Amygdala (tissue), 56 donors: Measurements from ENCODE around the gene RASGRP3.

Source experiments
- DNase-seq, 56 donors: peaks; one replicate each; lab custom pipeline; 2025; lab: John Stamatoyannopoulos, UW

The RASGRP3 gene

DNA sequence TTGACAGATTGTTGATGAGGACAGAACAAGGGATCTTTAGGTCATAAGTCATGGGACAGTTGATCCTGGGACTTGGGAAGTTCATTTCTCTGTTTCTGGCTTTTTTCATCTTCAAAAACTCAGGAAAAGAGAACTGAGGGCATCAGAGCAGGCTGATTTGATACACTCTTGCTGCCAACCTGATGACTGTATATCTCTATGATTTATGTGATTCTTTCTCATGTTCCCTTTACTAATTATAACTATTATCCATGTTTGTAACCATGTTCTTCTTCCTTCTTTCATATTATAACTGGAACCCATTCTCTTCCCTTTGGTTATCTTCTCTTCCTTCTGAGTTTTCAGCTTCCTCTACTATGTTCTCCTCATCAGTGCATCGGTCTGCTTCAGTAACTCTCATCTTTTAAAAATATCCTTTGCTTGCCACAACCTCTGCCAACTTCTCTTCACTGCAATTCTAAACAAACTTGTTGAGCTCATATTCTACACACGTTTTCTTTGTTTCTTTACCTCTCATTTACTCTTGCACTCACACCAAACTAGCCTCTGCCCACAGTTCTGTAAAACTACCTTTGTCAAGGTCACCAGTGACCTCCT lies 13.5 kb downstream of the RASGRP3 start:
- DNase-seq: no peak

DNA sequence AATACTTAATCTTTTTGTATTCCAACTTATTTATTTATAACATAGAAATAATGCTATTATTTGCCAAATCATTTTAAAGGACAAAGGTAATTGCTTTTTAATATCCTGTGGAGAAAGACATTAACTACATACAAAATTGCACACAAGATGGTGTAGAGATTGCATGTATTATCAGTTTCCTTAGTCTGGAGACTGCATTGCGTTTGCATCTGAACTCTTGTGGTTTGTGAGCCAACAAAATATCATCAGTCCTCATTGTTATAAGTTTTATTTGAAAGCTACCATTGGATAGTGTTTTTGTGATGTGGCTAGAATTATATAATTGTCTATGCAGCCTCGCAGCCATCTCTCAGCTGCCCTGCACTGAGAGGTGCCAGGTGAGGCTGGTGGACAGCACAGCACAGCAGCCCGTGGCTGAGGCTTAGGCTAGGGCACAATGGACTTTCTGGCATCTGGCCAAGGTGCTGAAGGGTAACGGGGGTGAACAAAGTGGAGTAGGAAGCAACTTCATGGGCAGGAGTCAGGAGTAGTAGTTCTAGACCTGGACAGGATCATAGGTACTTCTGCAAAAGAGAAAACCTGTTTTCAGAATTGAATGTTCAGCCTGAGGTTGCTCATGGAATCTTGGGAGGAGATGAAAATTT lies 15.1 kb downstream of the RASGRP3 start:
- no peak for DNase-seq

DNA sequence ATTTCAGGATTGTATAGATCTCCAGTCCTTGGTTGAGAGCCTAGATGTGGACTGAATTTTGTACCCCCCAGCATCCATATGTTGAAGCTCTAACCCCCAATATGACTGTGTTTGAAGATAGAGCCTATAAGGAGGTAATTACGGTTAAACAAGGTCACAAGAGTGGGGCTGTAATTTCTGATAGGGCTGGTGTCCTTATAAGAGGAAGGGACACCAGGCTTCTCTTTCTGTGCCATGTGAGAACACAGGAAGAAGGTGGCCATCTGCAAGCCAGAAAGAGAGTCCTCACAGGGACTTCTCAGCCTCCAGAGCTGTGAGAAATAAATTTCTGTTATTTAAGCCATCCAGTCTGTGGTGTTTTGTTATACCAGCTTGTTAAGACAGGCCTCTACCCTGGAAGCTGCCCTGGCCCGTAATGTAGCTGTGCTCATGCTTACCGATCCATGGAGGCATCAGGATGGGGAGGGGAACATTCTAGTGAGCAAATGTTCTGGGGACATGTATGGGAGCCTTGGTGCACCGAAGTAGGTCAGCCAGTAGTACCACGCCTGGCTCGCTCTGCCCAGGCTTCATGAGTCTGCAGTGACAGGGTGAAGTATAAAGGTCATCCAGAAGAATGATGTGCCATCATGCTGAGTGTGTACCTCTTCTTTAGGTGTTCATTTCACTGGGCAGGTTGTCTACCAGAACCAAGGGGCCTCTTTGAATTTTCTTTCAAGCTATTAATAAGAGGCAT lies 16.1 kb downstream of the RASGRP3 start:
- no peak for DNase-seq

DNA sequence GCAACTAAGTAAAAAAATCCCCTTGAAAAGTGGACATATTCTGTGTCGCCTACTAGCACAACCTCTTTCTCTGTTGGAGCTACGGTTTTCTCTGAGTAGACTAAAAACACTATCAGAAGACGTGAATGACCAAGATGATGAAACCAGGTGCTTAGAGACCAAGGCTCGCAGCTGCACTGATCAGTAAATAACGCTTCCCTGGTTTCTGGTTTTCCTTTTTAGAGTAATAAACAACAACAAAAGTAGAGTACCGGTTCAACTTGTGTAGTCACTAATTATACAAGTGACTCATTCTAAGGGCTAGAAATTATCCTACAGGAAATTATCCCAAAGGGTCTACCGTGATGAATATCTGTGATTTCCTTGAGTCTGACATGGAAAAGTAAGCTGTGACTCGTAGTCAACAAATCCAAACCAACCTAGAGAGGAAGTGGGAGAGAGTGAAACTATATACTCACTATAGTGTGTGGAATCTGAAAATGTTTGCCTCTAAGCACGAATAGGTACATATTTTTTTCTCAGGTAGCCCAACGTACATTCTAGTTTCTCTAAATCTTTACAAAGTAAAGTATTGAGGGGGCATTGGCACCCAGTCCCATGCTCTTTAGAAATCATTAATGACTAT lies 17.8 kb downstream of the RASGRP3 start:
- no peak for DNase-seq

- DNase-seq: no peak
Observed at GRCh38 chr2:33494877-33495641, 18.6 kb downstream of the RASGRP3 start.

DNA sequence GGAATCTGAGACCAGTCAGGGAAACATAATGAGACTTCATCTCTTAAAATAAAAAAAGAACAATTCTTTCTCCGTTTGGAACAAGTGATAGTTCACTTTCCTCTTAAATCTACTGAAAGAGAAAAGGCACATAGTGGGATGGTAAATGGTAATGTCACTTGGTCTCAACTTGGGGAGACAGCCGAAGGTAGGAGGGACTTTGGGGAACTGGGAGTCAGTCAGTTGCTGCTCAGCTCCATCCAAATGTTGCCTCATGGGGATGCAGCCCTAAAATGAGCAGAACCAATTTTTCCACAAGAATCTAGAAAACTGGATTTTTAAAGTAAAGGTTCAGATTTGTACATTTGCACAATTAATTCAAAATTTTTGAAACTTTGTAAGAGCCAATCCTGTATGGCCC lies 19.2 kb downstream of the RASGRP3 start:
- DNase-seq: no peak

DNA sequence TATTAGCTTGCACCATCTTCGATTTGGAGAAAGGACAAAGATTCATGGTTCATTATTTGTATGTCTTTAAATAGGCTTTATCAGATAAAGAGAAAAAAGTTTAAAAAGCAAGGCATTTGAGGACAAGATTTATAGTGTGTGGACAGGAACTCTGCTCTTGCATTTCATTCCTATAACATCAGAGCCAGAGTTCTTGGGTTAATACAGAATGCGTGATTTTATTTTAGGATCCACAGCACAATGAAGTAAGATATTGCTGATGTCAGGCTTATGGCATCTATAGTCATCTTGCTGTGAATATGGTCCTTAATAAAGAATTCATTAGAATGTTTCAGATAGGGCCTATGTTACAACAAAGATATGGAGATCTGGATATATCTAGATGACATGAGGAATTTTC lies 19.7 kb downstream of the RASGRP3 start:
- DNase-seq: no peak

GRCh38 chr2:33496726-33497125 lies 20.3 kb downstream of the RASGRP3 start:
- DNase-seq: no peak

- DNase-seq: no peak
Observed at GRCh38 chr2:33497221-33497650, 20.8 kb downstream of the RASGRP3 start.

DNA sequence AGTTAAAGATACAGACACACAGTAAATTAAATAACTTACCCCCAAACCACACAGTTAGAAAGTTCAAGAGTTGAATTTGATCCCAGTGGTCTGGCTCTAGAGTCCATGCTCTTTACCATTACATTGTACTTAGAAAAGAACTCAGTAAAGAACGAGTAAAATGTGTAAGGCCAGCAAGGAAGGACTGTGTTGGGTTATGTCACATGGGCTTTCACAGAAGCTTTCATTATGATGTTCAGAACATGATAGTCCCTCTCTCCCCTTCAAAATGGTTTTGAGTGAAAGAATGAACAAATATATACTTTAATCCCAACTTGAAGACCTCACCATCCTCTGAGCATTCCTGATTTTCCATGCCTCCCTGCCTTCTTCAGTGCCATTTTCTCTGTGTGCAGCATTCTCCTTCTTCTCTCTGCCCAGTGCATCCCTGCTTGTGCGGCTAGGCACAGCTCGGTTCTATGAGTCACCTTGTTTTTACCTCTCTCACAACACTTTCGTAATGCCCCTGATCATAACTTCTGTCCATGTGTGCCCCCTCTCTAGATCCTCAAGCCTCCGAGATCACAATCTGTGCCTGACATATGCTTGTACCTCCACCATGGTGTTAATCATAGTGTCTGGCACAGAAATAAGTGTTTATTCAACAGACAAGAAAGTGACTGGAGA lies 22.0 kb downstream of the RASGRP3 start:
- no peak for DNase-seq

DNA sequence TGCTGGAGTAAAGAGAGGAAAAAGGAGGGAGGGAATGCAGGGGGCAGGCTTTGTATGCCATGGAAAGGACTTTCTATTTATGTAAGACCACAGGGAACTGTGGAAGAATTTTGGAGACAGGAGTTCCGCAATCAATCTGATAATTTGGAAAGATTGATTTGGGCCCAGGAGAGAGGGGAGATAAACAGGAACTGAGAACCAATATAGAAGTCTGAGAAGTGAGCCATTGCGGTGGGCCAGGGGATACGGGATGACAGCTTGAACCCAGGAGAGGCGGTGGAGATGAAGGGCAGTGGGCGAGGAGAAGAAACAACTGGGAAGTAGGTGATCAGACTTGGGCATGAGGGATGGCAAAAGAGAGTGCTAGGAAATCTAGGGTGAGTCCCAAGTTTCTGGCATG lies 23.7 kb downstream of the RASGRP3 start:
- no peak for DNase-seq

DNA sequence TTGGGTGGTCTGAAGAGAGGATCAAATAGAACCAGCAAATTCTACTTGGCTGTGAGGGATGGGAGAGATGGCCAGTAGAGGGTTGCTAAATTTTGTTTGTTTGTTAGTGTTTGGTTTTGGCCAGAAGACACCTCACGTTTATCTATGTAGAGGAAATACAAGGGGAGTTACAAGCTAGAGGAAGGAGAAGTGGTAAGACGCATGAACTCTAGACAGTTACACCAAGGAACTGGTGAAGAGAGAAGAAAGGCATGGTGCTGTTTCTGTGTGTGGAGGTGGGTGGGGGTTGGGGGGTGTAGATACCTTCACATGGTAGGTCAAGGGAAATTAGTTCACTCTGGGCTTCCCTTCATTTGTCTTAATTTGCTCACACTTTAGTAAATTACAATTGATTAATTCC lies 25.6 kb downstream of the RASGRP3 start:
- no peak for DNase-seq

DNA sequence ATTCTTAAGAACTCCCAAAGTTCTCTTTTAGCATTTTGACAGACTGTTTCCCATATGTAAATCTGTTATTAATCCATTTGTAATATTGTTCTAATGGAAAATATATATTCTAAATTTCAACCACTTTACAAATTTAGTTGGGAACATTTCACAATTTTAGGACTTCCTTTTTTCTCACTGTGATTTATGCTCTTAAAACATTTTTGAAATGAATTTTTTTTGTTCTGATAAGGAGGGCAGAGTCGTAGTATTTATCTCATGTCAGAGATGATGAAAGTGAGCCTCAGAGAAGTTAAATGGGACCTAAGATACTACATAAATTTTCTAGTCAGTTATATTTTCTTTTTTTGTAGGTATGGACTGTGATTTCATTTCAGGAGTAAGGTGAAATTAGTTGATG lies 26.6 kb downstream of the RASGRP3 start:
- no peak for DNase-seq

GRCh38 chr2:33505966-33506365 lies 29.5 kb downstream of the RASGRP3 start:
- DNase-seq: peak in 28 of 56 donors; percentile 2 to 93 (median 25)

GRCh38 chr2:33509908-33510585 lies 33.6 kb downstream of the RASGRP3 start:
- no peak for DNase-seq

DNA sequence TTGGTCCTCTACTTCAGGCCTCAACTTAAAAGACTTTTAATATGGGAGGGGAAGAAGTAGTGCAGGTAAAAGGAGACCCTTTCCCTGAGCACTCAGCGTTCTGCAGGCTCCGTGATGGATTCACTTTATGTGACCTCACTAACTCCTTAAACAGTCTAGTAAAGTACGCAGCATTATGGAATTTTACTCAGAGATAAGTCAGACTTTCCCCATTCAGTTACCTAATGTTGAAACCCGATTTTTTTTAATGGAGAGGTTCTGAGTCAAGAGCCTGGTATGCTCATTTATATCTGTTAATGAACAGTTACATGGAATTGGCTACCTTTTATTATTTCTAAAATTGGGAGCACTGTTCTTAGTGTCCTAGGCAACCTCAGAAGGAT lies 34.1 kb downstream of the RASGRP3 start:
- no peak for DNase-seq

DNA sequence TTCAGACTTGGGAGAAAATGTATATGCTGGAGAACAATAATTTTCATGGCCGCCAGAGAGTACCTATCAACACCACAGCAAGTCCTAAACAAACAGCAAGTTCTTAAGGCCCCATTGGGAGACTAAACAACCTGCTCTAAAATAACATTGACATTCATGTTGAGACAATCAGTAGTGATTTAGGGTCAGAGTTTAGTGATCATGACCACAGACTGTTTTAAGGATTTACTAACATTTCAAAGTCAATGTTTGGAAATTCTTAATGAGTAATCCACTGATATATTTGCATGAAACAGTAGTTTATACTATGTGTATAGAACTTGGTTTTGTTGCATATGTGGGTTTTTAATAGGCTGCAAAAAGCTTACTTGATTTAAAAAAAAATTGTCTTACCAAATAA lies 34.7 kb downstream of the RASGRP3 start:
- DNase-seq: no peak

- DNase-seq: no peak
Observed at GRCh38 chr2:33512112-33512511, 35.7 kb downstream of the RASGRP3 start.

DNA sequence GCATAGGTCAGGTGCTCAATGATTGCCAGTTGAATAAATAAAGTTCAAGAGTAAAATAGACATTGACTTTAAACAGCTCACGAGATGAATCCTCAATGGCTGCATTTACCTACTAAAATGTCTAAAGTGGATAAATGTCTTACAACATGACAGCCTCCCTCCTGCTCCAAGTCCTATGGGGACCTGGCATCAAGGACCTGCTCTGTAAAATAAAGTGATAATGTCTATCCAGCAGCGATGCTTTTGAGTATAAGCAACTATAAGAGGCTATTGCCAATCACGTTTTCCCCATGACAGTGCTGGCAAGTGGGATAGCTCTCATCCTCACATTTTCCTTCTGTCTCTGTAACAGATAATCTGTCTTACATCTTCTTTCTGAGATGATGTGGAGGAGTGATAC lies 37.0 kb downstream of the RASGRP3 start:
- DNase-seq: no peak
